DND-41 (cell line): ENCODE measurements around the gene SYT1.

Experiments used
- EZH2 ChIP-seq: IDR thresholded peaks from 3 replicates; pipeline ENCODE4 v1.6.1; 2012; ENCODE audit warnings: borderline replicate concordance, low read depth, mild to moderate bottlenecking, moderate library complexity, low read length, inconsistent platforms; ENCODE audit not compliant: severe bottlenecking
- TF ChIP-seq, protein P1 (sequence below): IDR thresholded peaks from 2 replicates; pipeline ENCODE4 v1.5.1; 2012; ENCODE audit warnings: borderline replicate concordance, low read length, moderate library complexity, mild to moderate bottlenecking; ENCODE audit not compliant: poor library complexity, severe bottlenecking; ENCODE audit errors: extremely low read depth

DNA sequence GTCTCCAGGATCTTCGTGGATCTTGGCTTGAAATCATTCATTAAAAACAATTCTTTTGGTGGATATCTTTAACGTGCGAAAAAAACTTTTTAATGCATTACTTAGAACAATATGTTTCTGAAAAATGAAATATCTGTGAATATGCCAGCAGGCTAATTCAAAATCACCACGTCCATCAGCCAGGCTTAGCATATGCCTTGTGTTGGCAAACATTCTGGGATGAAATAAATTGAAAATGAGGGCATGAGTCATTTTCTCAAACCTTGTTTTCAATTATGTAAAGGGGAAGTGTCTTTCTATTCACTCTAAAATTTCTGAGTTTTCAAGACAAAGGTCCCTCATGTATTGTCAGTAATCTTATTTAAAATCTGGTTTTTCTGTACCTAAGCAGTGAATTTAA lies 432.3 kb downstream of the SYT1 start:
- TF ChIP-seq, protein P1, sequence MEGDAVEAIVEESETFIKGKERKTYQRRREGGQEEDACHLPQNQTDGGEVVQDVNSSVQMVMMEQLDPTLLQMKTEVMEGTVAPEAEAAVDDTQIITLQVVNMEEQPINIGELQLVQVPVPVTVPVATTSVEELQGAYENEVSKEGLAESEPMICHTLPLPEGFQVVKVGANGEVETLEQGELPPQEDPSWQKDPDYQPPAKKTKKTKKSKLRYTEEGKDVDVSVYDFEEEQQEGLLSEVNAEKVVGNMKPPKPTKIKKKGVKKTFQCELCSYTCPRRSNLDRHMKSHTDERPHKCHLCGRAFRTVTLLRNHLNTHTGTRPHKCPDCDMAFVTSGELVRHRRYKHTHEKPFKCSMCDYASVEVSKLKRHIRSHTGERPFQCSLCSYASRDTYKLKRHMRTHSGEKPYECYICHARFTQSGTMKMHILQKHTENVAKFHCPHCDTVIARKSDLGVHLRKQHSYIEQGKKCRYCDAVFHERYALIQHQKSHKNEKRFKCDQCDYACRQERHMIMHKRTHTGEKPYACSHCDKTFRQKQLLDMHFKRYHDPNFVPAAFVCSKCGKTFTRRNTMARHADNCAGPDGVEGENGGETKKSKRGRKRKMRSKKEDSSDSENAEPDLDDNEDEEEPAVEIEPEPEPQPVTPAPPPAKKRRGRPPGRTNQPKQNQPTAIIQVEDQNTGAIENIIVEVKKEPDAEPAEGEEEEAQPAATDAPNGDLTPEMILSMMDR: no peak
- TF ChIP-seq EZH2: no peak
